RPMI8226 (cell line): Measurements from ENCODE around the gene RRH.
"Not testable (repeated sequence)": the region's sequence is repeated elsewhere in the genome, so short reads cannot be mapped to it uniquely, and the experiment has no call there.

Source experiments
- DNase-seq: peaks from one replicate; pipeline ENCODE4 v3.0.0-alpha.2; 2015

Gene RRH, protein sequence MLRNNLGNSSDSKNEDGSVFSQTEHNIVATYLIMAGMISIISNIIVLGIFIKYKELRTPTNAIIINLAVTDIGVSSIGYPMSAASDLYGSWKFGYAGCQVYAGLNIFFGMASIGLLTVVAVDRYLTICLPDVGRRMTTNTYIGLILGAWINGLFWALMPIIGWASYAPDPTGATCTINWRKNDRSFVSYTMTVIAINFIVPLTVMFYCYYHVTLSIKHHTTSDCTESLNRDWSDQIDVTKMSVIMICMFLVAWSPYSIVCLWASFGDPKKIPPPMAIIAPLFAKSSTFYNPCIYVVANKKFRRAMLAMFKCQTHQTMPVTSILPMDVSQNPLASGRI

DNA sequence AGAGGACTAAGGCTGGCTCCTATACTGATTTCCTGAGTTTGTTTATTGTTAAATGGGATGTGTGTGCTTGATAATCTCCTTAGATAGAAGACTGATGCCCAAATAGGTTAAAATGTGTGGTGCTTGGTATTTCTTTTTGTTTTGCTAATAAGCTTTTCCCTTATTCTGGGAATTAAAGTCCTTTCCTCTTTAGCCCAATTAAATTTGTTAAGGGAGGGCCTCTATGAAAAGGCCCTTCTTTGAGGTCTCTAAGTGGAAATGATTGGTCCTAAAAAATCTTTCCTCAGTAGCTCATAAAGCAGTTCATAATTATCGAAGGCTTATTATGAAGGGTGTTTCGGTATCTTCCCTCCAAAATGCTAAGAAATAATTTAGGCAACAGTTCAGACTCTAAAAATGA lies at the start of gene RRH:
Gene RRH, plus strand, starts transcription at position 301 of the 400 bp plus-strand sequence. Its CDS starts 56 bp downstream, at position 357.
- no peak for DNase-seq

DNA sequence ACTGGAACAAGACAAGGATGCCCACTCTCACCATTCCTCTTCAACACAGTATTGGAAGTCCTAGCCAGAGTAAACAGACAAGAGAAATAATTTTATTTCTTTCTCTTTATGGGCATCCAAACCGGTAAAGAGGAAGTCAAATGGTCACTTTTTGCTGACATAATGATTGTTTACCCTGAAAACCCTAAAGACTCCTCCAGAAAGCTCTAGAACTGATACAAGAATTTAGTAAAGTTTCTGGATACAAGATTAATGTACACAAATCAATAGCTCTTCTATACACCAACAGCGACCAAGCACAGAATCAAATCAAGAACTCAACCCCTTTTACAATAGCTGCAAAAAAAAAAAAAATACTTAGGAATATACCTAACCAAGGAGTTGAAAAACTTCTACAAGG lies 45.7 kb upstream of the RRH start:
- not testable (repeated sequence) for DNase-seq

DNA sequence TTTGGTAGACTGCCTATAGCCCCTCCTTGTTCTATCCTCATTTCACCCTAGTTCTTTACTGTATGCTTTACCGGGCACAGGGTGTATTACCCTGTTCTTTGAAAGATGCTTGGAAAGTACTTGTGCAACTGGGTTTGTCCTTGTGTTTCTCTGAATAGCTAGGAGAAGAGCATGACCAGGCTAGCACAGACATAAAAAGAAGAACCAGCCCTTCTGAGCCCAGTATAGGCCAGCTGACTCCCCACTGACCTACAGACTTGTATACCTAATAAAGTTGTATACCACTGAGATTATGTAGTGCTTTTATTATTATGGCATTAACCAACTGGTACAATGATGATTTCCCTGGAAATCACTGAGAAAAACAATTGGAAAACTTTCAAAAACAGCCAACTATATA lies 40.9 kb upstream of the RRH start:
- DNase-seq, result no peak

DNA sequence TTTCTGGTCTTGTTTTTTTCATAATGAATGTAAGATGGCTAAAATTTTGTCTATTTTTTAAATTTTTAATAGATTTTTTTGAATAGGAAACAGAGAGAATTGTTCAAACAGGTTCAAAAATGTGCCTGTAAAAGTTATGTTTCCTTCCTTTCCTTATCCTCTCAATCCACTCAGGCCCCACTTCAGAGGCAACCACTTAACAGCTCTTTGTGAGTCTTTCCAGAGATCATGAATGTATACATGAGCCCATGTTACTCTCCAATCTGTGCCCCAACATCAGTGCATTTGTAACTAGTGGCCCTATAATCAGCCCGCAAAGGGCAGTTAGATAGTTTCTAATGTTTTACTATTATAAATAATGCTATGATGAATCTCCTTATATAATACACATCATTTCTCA lies 40.0 kb upstream of the RRH start:
- DNase-seq, result no peak

DNA sequence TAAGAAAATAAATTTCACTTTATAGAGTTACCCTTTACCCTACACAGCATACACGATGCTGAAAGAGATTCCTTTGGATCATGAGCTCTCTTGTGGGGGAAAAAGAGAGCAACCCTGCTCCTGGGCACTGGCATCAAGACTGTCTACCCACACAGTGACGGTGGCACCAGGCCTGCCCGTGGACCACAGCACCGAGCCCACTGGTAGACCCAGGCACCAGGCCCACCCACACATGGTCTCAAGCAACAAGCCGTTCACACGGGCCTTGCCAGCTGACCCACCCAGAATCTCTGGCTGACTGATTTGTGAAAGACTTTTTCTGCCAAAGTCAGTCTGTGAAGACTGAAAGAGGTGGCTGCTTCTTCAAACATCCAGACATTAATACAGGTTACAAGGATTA lies 32.7 kb upstream of the RRH start:
- DNase-seq, result no peak

DNA sequence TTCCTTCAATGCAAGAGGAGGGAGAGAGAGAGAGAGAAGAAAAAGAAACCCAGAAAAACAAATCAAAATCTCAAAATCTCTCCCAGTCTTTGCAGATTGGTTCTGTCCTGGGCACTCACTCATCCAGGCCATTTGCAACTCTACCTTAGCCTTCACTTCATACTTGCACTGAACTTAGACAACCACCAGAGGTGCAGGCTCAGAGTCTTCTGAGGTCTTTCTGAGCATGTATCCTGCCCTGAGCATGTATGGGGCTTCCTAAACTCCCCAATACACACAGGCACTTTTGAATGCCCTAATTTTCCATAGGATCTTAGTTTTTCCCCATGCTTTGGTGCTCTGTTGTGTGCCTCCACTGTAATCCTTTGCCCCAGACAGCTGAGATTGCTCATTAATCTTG lies 28.9 kb upstream of the RRH start:
- DNase-seq, result no peak

DNA sequence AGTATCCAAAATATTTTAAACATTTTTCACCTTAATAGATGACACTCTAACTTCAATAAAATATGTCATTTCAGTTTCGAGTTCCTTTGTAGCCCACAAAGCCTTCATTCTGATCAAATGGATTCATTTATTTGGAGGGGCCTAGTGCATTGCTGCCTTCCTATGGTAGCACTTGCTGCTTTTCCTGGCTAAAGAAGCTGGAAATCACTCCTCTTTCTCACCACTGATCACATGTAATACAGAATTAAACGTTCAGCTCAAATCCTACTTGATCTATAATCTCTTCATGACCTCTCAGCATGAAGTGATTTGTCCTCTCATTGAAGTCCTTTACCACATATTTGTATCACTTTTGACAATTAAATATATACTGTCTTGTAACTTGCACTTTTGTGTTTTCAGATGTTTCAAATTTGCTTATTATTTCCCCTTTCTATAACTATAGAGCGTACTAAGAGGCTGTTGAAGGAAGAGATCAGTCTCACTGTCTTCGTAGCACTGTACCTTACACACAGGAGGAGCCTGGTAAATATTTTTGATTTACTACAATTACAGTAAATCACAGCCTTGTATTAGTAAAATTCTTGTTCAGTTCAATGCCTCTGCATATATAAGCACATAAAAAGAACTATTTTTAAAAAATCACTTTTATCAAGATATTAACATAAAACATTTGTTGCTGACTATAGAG lies 26.5 kb upstream of the RRH start:
- no peak for DNase-seq

DNA sequence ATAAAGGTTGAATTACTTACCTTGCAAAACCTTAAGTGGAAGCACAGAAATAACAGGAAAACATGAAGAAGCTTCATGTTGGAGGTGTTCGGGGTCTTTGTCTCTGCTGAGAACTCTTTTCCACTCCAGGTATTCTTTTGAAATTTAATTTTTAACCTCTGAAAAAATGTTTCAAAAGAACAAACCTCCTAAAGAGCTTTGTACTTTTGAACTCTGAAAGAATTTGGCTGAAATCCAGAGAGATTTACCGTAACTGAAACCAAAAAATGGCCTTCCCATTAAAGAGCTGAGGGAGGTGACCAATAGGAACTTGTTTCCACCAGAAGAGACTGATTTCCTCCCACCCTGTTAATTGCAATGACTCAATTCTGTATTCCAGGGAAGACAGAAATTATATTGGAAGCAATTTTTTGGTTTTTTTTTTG lies 25.9 kb upstream of the RRH start, which contains the start of gene CFI:
Gene CFI, minus strand, starts transcription at position 105 of the 425 bp plus-strand sequence. Its CDS starts 28 bp downstream, at position 77.
- DNase-seq, result peak; percentile 44

DNA sequence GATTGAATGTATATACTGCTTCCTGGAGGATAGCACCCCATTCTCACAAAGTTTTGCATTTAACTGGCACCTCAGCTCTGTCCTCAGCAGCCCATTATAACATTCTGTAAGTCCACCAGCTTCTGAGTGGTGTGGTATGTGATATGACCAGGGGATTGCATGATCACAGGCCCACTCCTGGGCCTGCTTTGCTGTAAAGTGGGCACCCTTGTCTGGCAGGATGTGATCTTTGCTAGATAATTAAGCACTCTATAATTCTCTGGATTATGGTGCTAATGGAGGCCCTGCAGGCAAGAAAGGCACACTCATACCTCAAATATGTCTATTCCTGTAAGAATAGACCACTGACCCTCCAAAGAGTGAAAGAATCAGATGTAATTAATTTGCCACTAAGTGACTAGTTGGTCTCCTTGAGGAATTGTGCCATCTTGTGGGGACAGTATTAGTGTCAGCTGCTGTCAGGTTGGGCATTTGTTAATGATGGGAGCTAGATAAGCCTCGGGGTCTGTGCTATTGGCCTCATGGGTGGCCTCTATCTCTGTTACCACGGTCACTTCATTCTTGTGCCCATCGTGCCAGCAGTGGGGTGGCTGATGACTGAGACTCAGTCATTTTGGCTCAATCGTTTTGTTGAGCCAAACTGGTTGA lies 23.7 kb upstream of the RRH start:
- peak; percentile 45 for DNase-seq

DNA sequence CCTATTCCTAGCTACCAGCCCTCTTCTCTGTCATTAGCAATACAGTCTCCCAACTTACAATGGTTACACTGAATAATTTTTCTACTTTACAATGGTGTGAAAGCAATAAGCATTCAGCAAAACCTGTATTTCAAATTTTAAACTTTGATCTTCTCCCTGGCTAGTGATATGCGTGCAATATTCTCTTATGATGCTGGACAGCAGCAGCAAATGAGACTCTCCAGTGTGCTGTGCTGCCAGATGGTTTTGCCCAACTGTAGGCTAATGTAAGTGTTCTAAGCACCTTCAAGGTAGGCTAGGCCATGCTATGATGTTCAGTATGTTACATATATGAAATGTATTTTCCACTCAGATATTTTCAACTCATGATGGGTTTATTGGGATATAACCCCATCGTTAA lies 18.1 kb upstream of the RRH start:
- DNase-seq, result no peak

DNA sequence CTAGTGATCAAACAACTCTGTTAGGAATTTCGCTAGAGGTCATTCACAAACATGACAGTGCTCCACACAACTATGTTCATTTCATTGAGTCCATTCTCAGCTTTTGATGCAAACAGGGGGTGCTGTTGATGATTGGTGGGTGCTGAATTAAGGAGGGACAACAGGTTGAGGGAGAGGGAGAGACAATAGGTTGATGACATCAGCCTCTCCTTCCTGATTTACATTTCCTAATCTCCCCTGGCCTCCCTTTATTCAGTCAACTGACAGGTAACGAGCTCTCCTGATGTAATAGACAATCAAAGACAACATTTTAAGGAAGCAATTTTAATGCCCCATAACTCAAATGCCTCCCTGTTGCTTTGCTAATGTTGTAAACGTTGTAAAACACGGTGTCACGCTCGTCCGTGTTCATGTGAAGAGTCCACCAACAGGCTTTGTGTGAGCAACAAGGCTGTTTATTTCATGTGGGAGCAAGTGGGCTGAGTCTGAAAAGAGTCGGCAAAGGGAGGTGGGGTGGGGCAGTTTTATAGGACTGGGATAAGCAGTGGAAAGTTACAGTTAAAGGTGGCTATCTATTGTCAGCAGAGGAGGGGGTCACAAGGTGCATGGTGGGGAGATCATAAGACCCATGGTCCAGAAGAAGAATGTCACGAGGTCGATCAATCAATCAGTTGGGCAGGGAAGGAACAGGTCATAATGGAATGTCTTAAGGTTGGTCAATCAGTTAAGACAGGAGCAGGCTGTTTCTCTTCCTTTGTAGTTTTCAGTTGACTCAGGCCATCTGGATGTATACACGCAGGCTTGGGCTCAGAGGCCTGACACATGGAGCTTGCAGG lies 17.0 kb upstream of the RRH start:
- DNase-seq, result no peak

DNA sequence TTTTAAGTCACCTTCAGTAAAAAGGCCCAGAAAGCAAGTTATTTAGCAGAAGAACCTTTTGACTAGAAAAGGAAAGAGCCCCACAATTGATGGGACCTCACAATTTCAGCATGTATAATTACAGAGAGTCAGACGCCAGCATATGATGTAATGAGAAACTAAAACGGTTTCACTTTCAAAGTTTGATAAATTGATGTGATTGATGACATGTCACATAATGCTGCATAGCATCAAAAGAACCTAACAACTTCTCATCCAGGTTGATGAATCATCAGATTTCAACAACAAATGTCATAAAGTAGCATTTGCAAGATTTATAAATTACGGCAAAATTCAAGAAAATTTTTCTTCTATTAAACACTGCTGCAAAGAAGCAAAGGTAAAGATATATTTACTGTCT lies 16.1 kb upstream of the RRH start:
- no peak for DNase-seq

DNA sequence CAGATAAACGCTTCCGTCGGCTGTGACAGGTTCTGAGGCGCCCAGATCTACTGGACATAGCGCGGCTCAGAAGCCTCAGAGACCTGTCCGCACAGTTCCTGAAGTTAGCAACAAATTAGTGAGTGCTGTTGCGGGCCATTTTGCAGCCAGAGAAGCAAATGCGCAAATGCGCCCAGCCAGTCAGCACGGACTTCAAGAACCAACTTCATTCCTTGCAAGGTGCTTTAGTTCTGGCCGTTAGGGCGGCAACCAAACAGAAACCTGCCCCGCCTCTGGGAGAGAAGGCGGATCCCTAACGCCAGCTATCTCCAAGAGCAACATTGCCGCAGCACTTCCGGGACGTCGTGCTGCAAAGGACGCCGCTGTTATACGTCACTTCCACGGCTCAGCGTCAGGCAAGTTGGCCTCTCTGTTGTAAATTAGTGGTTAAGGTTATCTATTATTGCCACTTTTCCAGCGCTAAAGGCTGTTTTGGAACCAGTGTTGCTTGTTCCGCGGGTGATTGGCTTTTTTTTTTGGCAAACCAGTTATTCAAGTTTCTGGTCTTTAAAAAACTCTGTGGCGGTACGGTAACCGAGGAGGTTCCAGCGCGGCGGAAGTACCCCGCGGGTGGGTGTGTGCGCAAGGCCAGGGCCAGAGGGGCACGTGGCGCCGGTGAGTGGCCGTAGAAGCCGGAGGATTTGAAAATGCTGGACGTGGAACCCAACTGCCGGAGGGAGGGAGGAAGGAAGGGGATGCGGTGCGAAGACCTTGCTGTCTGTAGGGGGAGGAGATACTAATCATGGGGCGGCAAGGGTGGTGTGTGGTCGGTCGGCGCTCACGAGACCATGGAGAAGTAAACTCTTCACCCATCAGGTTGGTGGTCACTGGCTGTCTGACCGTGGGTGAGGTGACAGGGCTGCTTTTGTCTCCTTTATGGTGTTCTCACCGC lies 12.4 kb upstream of the RRH start, which contains the start of gene GAR1:
Gene GAR1, plus strand, starts transcription at position 612 of the 931 bp plus-strand sequence. CDS start 403 bp downstream, outside the sequence.
- peak; percentile 93 for DNase-seq

DNA sequence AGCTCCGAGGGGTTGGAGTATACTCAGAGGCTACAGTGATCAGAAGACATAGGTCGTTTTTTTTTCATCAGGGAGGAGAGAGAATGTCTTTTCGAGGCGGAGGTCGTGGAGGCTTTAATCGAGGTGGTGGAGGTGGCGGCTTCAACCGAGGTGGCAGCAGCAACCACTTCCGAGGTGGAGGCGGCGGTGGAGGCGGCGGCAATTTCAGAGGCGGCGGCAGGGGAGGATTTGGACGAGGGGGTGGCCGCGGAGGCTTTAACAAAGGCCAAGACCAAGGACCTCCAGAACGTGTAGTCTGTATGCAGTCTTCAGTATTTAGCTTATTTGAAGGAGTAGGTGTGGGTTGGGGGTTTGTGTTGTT lies 11.7 kb upstream of the RRH start:
- DNase-seq, result peak; percentile 9

DNA sequence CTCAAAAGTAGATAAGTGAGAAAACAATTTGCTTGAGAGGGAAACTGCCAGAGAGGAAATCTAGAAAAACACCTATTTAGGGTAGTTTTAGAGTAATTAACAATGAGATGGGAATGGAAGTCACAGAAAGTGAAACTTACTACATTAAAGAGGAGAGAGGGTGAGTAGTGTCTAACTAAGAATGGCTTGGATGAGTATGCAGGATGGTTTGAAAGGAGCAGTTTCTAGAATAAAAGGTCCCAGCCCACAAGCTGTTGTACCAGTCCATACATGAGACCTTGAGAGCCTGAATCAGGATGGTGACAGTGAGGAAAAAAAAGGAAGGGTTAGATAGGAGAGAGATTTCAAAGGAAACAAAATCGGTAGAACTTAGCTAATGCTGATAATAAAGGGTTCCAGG lies 10.9 kb upstream of the RRH start:
- no peak for DNase-seq

DNA sequence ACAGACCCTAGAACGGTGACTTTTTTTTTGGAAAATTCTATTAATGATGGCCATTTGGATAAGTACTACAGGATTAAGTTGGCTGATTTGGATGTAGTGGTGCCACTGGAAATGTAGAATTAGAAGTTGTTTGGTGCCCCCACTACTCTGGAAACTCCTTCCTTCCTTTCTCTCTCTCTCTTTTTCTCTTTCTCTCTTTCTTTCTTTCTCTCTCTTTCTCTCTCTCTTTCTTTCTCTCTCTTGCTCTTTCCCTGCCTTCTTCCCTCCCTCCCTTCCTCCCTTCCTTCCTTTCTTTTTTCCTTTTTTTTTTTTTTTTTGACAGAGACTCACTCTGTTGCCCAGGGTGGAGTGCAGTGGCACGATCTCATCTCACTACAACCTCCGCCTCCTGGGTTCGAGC lies 9.5 kb upstream of the RRH start:
- no peak for DNase-seq

DNA sequence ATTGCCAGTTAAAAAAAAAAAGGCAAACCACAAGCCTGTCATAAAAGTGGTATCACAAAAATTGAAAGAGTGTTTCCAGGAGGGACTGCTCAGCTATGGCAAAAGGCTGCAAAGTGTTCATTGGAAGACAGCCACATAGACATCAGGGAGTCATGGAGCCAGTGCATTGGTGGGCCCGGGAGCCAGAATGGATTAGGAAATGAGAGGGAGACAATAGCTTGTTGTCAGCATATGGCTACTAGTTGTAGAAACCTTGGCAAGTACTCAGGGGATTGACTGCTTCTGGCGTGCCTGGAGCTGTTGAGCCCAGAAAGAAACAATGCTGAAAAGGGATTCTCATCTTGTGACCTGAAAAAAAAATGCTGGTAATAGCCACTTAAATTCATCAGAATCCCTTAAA lies 7.2 kb upstream of the RRH start:
- no peak for DNase-seq

DNA sequence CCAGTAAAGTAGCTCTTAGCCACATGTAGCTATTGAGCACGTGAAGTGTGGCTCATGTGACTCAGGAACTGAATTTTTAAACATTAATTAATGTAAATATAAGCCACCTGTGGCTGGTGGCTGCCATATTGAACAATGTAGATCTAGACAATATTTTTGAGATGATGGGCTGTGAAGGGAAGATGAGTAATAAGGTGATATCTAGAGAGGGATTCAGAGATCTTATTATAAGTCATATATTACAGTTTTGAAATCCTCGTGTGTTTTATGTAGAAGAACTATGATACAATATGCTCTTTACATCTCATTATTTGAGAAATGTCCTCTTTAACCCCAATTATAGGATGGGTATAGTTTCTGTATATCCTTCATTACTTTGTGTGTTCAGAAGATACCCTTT lies 6.6 kb upstream of the RRH start:
- no peak for DNase-seq

DNA sequence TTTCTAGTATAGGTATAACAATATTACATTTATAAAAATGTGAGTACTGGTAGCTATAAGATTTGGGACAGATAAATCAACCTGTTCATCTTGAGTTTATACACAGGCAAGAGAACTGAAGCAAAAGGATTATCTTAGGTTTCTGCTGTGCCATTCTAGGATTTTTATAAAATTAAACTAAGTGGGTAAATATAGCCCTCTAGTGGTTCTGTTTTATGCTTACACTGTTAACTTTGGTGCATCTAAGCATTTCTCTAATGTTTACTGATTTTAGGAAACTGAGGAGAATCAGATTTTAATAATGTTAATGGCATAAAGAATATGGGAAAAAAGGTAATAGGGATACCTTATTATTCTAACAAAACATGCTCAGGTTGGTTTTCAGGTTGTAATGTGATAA lies 1.1 kb upstream of the RRH start:
- DNase-seq, result peak; percentile 4

DNA sequence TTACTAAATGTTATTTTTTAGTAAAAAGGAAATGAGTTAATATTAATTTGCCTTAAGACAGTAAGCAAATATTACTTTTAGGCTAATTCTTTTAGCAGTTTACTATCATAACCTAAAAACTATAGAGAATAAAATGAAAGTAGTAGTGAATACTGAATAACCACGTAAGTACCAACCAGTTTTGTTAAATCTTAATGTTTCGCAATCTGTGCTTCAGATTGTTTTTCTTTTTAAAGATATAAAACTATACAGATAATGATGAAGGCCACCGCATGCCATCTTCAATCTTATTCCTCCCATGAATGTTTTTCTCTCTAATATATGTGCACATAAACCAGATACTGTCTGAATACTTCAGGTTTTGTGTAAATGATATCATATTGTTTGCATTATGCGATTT lies 6.0 kb downstream of the RRH start:
- DNase-seq, result no peak

DNA sequence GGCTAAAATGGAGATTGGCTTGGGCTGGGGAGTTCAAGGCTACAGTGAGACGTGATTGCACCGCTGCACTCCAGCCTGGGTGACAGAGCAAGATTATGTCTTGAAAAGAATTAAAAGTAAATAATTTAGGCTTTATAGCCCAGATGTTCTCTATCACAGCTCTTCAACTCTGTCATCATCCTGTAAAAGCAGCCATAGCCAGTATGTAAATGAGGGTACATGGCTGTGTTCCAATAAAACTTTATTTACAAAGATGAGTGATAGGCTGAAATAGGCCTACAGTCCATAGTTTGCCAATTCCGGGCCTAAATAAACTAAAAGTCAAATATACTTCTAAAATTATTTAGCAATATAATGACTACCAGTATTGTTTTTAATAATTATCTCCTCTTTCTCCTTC lies 9.2 kb downstream of the RRH start:
- no peak for DNase-seq
